Neuronal stem cell (in vitro differentiated cells): ENCODE data around the gene CPVL.
A peak's percentile ranks its signal among the peaks of the same experiment; 100 is the strongest.

ENCODE experiments used
- DNase-seq: peaks from one replicate; pipeline ENCODE4 v3.0.0-alpha.2; 2013; ENCODE audit warnings: low spot score
- H2AFZ ChIP-seq: one replicate; pipeline ENCODE4 v1.6.1; 2013; ENCODE audit warnings: mild to moderate bottlenecking, low read length, inconsistent platforms
- H2AK5ac ChIP-seq: 2 replicates; pipeline ENCODE4 v1.6.1; 2013; ENCODE audit warnings: low read depth, mild to moderate bottlenecking, inconsistent platforms, low read length, moderate library complexity, mixed read lengths
- H2BK120ac ChIP-seq: 2 replicates; pipeline ENCODE4 v1.6.1; 2013; ENCODE audit warnings: low read depth, mild to moderate bottlenecking, inconsistent platforms, low read length, moderate library complexity, mixed read lengths
- H2BK12ac ChIP-seq: one replicate; pipeline ENCODE4 v1.6.1; 2013; ENCODE audit warnings: low read length, inconsistent platforms
- H2BK15ac ChIP-seq: 2 replicates; pipeline ENCODE4 v1.6.1; 2013; ENCODE audit warnings: mild to moderate bottlenecking, low read length, inconsistent platforms, mixed read lengths
- H2BK5ac ChIP-seq: one replicate; pipeline ENCODE4 v1.6.1; 2013; ENCODE audit warnings: inconsistent platforms, mild to moderate bottlenecking, low read length, moderate library complexity
- H3K14ac ChIP-seq: one replicate; pipeline ENCODE4 v1.6.1; 2013; ENCODE audit warnings: low read length, inconsistent platforms
- H3K18ac ChIP-seq: 2 replicates; pipeline ENCODE4 v1.6.1; 2013; ENCODE audit warnings: low read length, inconsistent platforms
- H3K23ac ChIP-seq: 2 replicates; pipeline ENCODE4 v1.6.1; 2013; ENCODE audit warnings: low read depth, mild to moderate bottlenecking, mixed read lengths, low read length, inconsistent platforms; ENCODE audit not compliant: poor library complexity
- H3K27ac ChIP-seq: replicated peaks from 3 replicates; pipeline ENCODE4 v1.5.1; 2013; ENCODE audit warnings: low read length, inconsistent platforms
- H3K27me3 ChIP-seq, 3 experiments: 2 replicates each; pipeline ENCODE4 v1.6.1; 2013; ENCODE audit warnings: low read length in 3 of 3, mild to moderate bottlenecking in 2 of 3, inconsistent platforms in 1 of 3, low read depth in 1 of 3, mixed read lengths in 1 of 3, moderate library complexity in 1 of 3; ENCODE audit not compliant: control insufficient read depth in 3 of 3, insufficient read depth in 3 of 3
- H3K36me3 ChIP-seq, 2 donors: replicated peaks in 1 of 2; 2 replicates each; pipeline ENCODE4 v1.6.1; 2013; ENCODE audit warnings: low read length in 2 of 2; ENCODE audit not compliant: control insufficient read depth in 2 of 2, insufficient read depth in 2 of 2
- H3K4ac ChIP-seq: 2 replicates; pipeline ENCODE4 v1.6.1; 2013; ENCODE audit warnings: inconsistent platforms, mild to moderate bottlenecking, low read length, moderate library complexity
- H3K4me1 ChIP-seq, 2 donors: 1 replicate in 1 of 2; 2 replicates in 1 of 2; pipeline ENCODE4 v1.6.1; 2013; ENCODE audit warnings: low read length in 2 of 2, low read depth in 1 of 2; ENCODE audit not compliant: control insufficient read depth in 2 of 2, insufficient read depth in 1 of 2
- H3K4me2 ChIP-seq: one replicate; pipeline ENCODE4 v1.6.1; 2013; ENCODE audit warnings: mild to moderate bottlenecking, low read length, inconsistent platforms; ENCODE audit not compliant: insufficient read depth, poor library complexity, severe bottlenecking
- H3K4me3 ChIP-seq, 2 donors: 2 replicates each; pipeline ENCODE4 v1.5.1; 2013; ENCODE audit warnings: low read length in 2 of 2, mild to moderate bottlenecking in 2 of 2, inconsistent platforms in 1 of 2, moderate library complexity in 1 of 2
- H3K79me1 ChIP-seq: one replicate; pipeline ENCODE4 v1.6.1; 2013; ENCODE audit warnings: low read depth, mild to moderate bottlenecking, inconsistent platforms, low read length, moderate library complexity
- H3K9ac ChIP-seq: one replicate; pipeline ENCODE4 v1.6.1; 2013; ENCODE audit warnings: mild to moderate bottlenecking, low read depth, low read length, inconsistent platforms; ENCODE audit not compliant: poor library complexity
- H3K9me3 ChIP-seq, 2 donors: replicated peaks in 1 of 2; 2 replicates each; pipeline versions ENCODE3 to v1.6.1; 2013; ENCODE audit warnings: low read length in 2 of 2, mild to moderate bottlenecking in 2 of 2, inconsistent platforms in 1 of 2, low read depth in 1 of 2, mixed read lengths in 1 of 2, moderate library complexity in 1 of 2; ENCODE audit not compliant: control insufficient read depth in 2 of 2, insufficient read depth in 1 of 2
- H4K8ac ChIP-seq: one replicate; pipeline ENCODE4 v1.6.1; 2013; ENCODE audit warnings: low read depth, mild to moderate bottlenecking, inconsistent platforms, low read length, moderate library complexity
- H4K91ac ChIP-seq: one replicate; pipeline ENCODE4 v1.6.1; 2013; ENCODE audit warnings: low read length, low read depth, mild to moderate bottlenecking, inconsistent platforms; ENCODE audit not compliant: poor library complexity
- WGBS, 2 donors: extraction: QIAGEN DNeasy Blood & Tissue Kit; methylation state at CpG; one replicate each; pipeline ENCODE4 v1.1.7; 2013; ENCODE audit warnings: missing lambda C conversion rate in 2 of 2, mixed read lengths in 1 of 2; ENCODE audit not compliant: insufficient read length in 2 of 2, insufficient replicate concordance in 1 of 2; ENCODE audit errors: extremely low coverage in 2 of 2; 5-methylcytosine and 5-hydroxymethylcytosine counted together

CPVL gene

DNA sequence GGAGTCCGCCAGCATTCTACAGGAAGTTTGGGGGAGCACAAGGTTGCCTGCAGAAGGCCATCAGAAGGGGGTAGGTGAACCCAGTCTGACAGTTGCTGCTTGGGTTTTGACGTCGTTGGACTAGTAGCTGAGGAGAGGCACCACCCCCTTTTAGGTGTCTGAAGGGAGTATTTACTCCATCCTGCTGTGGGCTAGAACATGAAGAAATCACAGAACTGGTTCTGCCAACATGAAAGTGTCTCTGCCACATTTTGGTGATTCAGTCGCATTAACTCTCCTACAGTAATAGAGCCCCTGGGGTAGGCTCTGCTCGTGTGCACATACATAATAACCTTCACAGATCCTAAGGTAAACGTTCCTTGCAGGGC is 187.4 kb downstream of the CPVL start:
- H3K27ac ChIP-seq, result no peak overlapping the region
- H3K4me2 ChIP-seq, result peak overlapping the region; percentile 92
- WGBS, 2 donors, result no CpG with 5 or more reads among the region's 6 CpGs

GRCh38 chr7:28958235-28958979 is 187.9 kb downstream of the CPVL start, which contains the start of gene TRIL:
Gene TRIL (minus strand): TSS chr7:28958330. CDS start chr7:28958046, 284 bp downstream.
- Histone ChIP-seq H3K27ac (peak within 1 kb of the TSS; percentile 75), H4K91ac (peak within 1 kb of the TSS; percentile 82), H3K9me3 (peaks cover 0 to 35% of the 10 kb centered on the region in 2 donors), H3K27me3 (peaks cover 6 to 28% (median 22%) of the 10 kb centered on the region in 3 experiments), H2AFZ (peak within 1 kb of the TSS; percentile 80), H2AK5ac (peak within 1 kb of the TSS; percentile 82), H3K4ac (peak within 1 kb of the TSS; percentile 60), H2BK5ac (peak within 1 kb of the TSS; percentile 70), H3K23ac (peak within 1 kb of the TSS; percentile 96), H3K4me3 (peak within 1 kb of the TSS; percentile 7 to 85), H3K4me2 (peak within 1 kb of the TSS; percentile 92), H2BK15ac (peak within 1 kb of the TSS; percentile 64), H3K36me3 (no peaks in the 10 kb centered on the region), H3K79me1 (peaks cover 5% of the 10 kb centered on the region), H3K4me1 (peaks cover 0 to 18% of the 10 kb centered on the region in 2 donors), H4K8ac (no peak within 1 kb of the TSS), H3K14ac (peak within 1 kb of the TSS; percentile 66), H3K18ac (peak within 1 kb of the TSS; percentile 99), H3K9ac (peak within 1 kb of the TSS; percentile 89), H2BK120ac (peak within 1 kb of the TSS; percentile 92), H2BK12ac (peak within 1 kb of the TSS; percentile 79)
- DNase-seq, result peak; percentile 77
- WGBS, 2 donors, result no CpG with 5 or more reads among the region's 66 CpGs

More for the DNA sequence above, 187.4 kb downstream of the CPVL start:
- H3K4me3 ChIP-seq, result peak overlapping the region in 1 of 2 donors; percentile 85
- H2AK5ac ChIP-seq, result no peak overlapping the region
- H4K91ac ChIP-seq, result no peak overlapping the region
- H3K18ac ChIP-seq, result no peak overlapping the region
- H2BK12ac ChIP-seq, result no peak overlapping the region
- no peak overlapping the region for H3K14ac ChIP-seq
- H2BK15ac ChIP-seq, result peak overlapping the region; percentile 64
- no peak overlapping the region for H2BK5ac ChIP-seq
- H3K79me1 ChIP-seq, result peaks cover 5% of the 10 kb centered on the region
- H2AFZ ChIP-seq, result no peak overlapping the region
- peaks cover 6 to 28% (median 22%) of the 10 kb centered on the region in 3 experiments for H3K27me3 ChIP-seq
- peaks cover 0 to 35% of the 10 kb centered on the region in 2 donors for H3K9me3 ChIP-seq
- peaks cover 0 to 18% of the 10 kb centered on the region in 2 donors for H3K4me1 ChIP-seq
- H3K36me3 ChIP-seq, result no peaks in the 10 kb centered on the region
- no peak overlapping the region for H2BK120ac ChIP-seq
- DNase-seq, result no peak
- H3K23ac ChIP-seq, result no peak overlapping the region
- no peak overlapping the region for H4K8ac ChIP-seq
- H3K4ac ChIP-seq, result no peak overlapping the region
- H3K9ac ChIP-seq, result no peak overlapping the region

DNA sequence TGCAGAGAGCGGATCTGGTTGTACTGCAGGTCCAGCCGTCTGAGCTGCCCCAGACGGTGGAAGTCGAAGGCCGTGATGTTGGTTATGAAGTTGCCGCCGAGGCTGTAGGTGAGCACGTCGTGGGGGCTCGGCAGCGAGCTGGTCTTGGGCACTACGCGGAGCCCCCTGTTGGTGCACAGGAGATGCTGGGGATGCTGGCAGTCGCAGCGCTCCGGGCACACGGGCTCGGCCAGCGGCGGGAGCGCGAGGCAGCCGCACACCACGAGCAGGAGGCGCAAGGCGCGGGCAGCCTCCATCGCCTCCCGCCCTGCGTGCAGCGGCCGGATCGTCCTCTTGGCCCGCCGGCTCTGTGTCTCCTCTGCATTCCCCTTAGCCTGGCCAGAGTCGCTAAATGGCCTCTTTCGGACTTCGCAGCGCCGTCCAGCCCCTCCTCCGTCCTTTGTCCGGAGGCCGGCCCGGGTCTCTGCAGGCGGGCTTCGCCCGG is 188.5 kb downstream of the CPVL start:
- no peak for DNase-seq
- Histone ChIP-seq H3K9ac (peak overlapping the region; percentile 89), H3K27me3 (peaks cover 6 to 28% (median 22%) of the 10 kb centered on the region in 3 experiments)

More for the DNA sequence above, 188.5 kb downstream of the CPVL start:
- H2BK12ac ChIP-seq, result no peak overlapping the region
- peaks cover 0 to 18% of the 10 kb centered on the region in 2 donors for H3K4me1 ChIP-seq
- no peak overlapping the region for H3K14ac ChIP-seq
- peak overlapping the region; percentile 60 for H2BK15ac ChIP-seq
- peaks cover 5% of the 10 kb centered on the region for H3K79me1 ChIP-seq
- no peak overlapping the region for H4K91ac ChIP-seq
- H3K36me3 ChIP-seq, result no peaks in the 10 kb centered on the region
- H3K27ac ChIP-seq, result peak overlapping the region; percentile 75
- peak overlapping the region; percentile 35 for H3K23ac ChIP-seq
- H3K18ac ChIP-seq, result peak overlapping the region; percentile 99
- H3K9me3 ChIP-seq, result peaks cover 0 to 35% of the 10 kb centered on the region in 2 donors
- peak overlapping the region; percentile 80 for H2AFZ ChIP-seq
- peak overlapping the region; percentile 7 to 85 for H3K4me3 ChIP-seq
- H3K4ac ChIP-seq, result no peak overlapping the region
- H4K8ac ChIP-seq, result no peak overlapping the region
- peak overlapping the region; percentile 70 for H2BK5ac ChIP-seq
- peak overlapping the region; percentile 92 for H3K4me2 ChIP-seq
- WGBS, 2 donors, result no CpG with 5 or more reads among the region's 47 CpGs
- H2AK5ac ChIP-seq, result peak overlapping the region; percentile 6
- no peak overlapping the region for H2BK120ac ChIP-seq
